Hippocampal formation (tissue), 2 donors: ENCODE measurements around the gene KCNJ14.
A peak's percentile ranks its signal among the peaks of the same experiment; 100 is the strongest.

Source experiments
- DNase-seq, 2 donors: peaks; one replicate each; lab custom pipeline; 2025; lab: John Stamatoyannopoulos, UW

KCNJ14 gene

GRCh38 chr19:48455171-48455907, at the start of gene KCNJ14:
KCNJ14 (plus strand) TSS chr19:48455574; CDS start chr19:48461725, 6,151 bp downstream.
- DNase-seq: no peak

DNA sequence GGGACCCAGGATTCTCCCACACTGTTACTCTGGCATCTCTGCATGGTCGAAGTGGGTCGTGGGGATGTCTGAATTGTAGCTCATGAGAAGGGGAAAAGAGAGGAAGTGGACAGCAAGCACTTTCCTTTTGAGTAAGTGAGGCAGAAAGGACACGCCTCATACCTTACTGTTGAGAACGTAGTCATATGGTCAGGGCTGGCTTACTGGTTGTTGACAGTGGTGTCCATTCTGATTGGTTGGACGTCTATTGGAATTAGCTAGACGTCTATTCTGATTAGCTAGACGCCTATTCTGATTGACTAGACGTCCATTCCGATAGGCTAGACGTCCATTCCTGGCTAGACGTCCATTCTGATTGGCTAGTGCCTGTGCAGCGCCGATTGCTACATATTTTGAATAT, 49.5 kb upstream of the KCNJ14 start:
- DNase-seq: no peak

- DNase-seq: no peak
Measured at GRCh38 chr19:48413879-48414587, 41.3 kb upstream of the KCNJ14 start.

DNA sequence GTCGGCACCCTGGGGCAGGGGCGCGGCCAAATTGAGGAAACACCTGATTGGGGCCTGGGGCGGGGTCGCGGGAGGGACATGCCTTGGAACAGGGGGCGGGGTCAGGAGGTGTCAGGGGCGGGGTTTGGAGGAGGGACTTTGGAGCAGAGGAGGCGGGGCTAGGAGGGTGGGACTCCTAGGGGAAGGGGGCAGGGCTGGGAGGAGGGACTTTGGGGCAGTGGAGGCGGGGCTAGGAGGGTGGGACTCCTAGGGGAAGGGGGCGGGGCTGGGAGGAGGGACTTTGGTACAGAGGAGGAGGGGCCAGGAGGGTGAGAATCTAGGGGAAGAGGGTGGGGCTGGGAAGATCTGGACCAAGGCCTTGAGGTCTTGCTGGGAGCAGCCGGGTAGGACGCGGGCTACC, 40.0 kb upstream of the KCNJ14 start:
- peak in 1 of 2 donors; percentile 47 for DNase-seq

GRCh38 chr19:48415806-48416221, 39.6 kb upstream of the KCNJ14 start:
- no peak for DNase-seq

GRCh38 chr19:48417421-48417820, 38.0 kb upstream of the KCNJ14 start:
- no peak for DNase-seq

DNA sequence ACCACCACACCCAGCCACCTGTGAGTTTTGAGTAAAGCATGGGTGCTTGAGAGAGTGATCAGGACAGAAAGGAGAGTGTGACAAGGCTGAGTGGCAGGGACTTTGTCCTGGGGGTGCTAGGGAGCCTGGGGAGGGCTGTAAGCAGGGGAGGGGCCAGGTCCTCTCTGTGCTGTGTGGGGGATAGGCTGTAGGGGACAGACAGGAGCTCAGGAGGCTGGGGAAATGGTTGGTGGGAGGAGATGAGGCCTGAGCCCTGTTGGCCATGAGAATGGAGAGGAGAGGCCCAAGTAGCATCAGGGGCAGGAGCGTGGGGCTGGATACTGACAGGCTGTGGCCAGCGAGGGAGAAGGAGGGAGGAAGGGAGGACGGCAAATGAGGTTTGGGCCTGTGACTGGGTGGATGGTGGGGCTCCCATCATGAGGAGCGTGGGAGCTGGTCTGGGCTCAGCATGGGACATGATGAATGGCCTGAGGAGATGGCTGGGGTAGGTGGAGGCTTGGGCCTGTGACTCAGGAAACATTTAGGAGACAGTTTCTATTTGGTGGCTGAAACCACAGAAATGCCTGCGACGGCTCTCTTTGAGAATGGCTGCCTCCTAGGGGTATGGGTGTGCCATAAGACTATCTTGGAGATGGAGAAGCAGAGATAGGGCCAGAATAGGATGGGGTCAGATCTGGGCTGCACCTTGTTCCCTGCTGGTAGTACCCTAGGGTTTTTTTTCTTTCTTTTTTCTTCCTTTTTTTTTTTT, 36.9 kb upstream of the KCNJ14 start:
- DNase-seq: no peak

DNA sequence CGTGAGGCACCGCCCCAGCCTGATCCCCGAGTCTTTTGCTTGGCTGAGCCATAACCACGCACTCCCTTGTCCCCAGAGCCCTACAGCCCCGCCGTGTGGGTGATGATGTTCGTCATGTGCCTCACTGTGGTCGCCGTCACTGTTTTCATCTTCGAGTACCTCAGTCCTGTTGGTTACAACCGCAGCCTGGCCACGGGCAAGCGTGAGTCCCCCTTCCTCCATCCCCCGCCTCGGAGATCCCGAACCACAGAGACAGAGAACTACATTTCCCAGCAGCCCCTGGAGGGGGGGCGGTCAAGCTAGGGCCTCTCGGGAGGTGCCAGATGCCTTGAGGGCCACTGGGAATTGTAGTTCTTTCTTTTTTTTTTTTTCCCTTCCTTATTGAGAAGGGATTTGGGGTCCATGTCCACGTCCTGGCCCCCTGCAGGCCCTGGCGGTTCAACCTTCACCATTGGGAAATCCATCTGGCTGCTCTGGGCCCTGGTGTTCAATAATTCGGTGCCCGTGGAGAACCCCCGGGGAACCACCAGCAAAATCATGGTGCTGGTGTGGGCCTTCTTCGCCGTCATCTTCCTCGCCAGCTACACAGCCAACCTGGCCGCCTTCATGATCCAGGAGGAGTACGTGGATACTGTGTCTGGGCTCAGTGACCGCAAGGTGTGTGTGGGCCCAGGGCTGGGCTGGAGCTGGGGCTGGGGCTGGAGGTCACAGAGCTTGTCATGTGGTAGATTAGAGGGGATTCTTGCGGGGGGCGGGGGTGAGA, 36.0 kb upstream of the KCNJ14 start:
- DNase-seq: no peak

DNA sequence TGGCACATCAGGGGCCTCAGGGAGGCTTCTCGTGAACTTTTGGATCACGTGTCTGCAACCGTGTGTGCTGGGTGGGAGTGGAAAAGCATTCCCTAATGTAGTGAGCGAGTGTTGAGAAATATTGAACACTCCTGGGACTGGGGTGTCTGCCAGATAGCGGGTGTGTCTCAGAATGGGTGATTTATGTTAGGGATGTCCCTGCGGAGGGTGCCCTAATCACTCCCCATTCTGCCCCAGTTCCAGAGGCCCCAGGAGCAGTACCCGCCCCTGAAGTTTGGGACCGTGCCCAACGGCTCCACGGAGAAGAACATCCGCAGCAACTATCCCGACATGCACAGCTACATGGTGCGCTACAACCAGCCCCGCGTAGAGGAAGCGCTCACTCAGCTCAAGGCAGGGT, 33.8 kb upstream of the KCNJ14 start:
- DNase-seq: no peak

- no peak for DNase-seq
Measured at GRCh38 chr19:48424694-48425219, 30.6 kb upstream of the KCNJ14 start.

DNA sequence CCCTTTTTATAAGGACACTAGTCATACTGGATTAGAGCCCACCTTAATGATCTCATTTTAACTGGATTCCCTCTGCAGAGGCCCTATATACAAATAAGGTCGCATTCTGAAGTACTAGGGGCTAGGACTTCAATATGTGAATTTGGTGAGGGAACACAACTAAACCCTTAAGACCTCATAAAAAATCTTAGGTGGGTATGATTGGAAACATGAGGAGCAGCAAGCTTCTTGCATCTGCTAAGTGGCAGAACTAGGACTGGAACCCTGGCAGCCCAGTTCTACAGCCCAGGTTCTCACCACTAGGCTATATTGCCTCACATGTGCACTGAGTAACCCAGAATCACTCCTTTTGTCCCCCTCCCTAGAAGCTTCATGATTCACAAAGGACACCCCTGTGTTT, 26.7 kb upstream of the KCNJ14 start:
- DNase-seq: no peak

GRCh38 chr19:48433337-48433736, 22.0 kb upstream of the KCNJ14 start:
- DNase-seq: no peak

- DNase-seq: no peak
Measured at GRCh38 chr19:48436586-48436985, 18.8 kb upstream of the KCNJ14 start.

- no peak for DNase-seq
Measured at GRCh38 chr19:48441360-48442050, 13.9 kb upstream of the KCNJ14 start.

DNA sequence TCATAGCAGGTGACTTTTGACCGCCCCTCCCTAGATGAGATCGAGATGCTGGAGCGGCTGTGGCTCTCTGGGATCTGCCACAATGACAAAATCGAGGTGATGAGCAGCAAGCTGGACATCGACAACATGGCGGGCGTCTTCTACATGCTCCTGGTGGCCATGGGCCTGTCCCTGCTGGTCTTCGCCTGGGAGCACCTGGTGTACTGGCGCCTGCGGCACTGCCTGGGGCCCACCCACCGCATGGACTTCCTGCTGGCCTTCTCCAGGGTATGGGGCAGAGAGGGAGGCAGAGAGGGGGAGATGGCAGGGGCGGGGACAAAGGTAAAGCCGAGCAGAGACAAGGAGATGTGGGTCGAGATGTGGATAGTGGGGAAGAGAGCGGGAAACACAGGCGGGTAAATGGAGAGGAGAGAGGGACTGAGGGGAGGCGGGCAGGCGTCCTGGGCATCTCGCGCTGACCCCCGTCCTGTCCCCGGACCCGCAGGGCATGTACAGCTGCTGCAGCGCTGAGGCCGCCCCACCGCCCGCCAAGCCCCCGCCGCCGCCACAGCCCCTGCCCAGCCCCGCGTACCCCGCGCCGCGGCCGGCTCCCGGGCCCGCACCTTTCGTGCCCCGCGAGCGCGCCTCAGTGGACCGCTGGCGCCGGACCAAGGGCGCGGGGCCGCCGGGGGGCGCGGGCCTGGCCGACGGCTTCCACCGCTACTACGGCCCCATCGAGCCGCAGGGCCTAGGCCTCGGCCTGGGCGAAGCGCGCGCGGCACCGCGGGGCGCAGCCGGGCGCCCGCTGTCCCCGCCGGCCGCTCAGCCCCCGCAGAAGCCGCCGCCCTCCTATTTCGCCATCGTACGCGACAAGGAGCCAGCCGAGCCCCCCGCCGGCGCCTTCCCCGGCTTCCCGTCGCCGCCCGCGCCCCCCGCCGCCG, 13.0 kb upstream of the KCNJ14 start:
- no peak for DNase-seq

DNA sequence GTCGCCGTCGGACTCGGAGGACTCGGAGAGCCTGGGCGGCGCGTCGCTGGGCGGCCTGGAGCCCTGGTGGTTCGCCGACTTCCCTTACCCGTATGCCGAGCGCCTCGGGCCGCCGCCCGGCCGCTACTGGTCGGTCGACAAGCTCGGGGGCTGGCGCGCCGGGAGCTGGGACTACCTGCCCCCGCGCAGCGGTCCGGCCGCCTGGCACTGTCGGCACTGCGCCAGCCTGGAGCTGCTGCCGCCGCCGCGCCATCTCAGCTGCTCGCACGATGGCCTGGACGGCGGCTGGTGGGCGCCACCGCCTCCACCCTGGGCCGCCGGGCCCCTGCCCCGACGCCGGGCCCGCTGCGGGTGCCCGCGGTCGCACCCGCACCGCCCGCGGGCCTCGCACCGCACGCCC, 12.1 kb upstream of the KCNJ14 start:
- no peak for DNase-seq

GRCh38 chr19:48443731-48444128, 11.6 kb upstream of the KCNJ14 start:
- no peak for DNase-seq

GRCh38 chr19:48444129-48444935, 11.0 kb upstream of the KCNJ14 start:
- DNase-seq: no peak

DNA sequence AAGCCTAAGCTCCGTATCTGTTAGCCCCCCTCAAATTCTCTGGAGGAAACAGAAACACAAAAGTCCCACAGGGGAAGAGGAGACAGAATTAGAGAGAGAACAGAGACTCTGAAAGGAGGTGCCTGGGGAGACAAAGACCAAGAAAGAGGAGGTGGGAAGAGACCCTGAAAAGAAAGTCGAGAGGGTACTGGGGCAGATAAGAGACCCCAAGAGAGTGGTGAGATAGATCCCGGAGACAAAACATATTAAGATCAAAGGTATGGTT, 10.5 kb upstream of the KCNJ14 start:
- DNase-seq: no peak

GRCh38 chr19:48445256-48445605, 10.1 kb upstream of the KCNJ14 start:
- peak in 1 of 2 donors; percentile 49 for DNase-seq
